ENCODE measurements around the gene PRMT5.

DNA sequence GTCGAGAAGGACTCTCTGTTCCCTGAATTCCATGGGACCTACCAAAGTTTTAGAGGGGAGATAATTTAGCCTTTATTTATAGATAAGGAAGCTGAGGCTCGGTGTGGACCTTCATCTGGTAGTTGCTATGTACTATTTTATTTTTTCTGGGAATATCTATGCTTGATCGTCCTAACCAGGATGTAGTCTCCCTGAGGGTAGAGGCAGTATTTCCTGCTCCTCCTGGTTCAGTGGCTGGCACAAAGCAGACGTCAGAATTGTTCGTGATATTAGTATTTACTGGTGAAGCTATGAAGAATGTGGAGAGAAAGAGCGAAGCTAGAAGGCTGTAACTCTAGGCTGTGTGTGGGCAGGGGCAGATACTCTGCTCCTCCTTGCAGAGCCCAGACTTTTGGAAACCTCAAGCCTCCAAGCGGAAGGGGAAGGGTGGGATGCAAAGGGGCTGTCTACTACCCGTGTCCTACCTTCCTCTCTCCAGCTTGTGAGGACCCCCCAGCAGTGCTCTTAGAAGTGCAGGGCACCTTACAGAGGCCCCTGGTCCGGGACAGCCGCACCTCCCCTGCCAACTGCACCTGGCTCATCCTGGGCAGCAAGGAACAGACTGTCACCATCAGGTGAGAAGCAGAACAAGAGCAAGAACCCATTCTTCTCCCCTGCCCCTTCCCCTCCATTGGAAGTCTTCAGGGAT is 56.2 kb downstream of the PRMT5 start:
- TF ChIP-seq CTCF (IDR thresholded peaks at IDR 0.05) (no peak), POLR2A (IDR thresholded peaks at IDR 0.05) (no peak)
